SU-DHL-6 (cell line): ENCODE measurements around the gene ARL8B.

ENCODE experiments used
- EZH2phosphoT487 ChIP-seq: fragments of 200-600 bp; sonication (generic), shearing (Covaris generic); conservative IDR thresholded peaks from 2 replicates; pipeline ENCODE4 v1.6.1; 2018; ENCODE audit warnings: mild to moderate bottlenecking, antibody characterized with exemption, low read length, moderate library complexity, mixed read lengths
- TF ChIP-seq, protein P1 (sequence below): fragments of 200-600 bp; sonication (generic); IDR thresholded peaks from one replicate; pipeline ENCODE4 v1.5.1; 2017; ENCODE audit warnings: antibody characterized with exemption, mild to moderate bottlenecking, low read length, moderate library complexity; ENCODE audit not compliant: insufficient read depth, poor library complexity, severe bottlenecking

DNA sequence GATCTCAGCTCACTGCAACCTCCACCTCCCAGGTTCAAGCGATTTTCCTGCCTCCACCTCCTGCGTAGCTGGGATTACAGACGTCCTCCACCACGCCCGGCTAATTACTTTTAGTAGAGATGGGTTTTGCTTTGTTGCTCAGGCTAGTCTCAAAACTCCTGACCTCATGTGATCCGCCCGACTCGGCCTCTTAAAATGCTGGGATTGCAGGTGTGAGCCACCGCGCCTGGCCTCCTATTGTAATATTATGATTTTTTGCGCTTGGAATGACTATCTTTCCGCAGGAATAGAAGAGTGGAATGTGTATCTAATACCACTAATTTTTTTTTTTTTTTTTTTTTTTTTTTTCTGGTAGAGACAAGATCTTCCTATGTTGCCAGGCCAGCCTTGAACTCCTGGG is 1.8 kb downstream of the ARL8B start:
- TF ChIP-seq, protein P1, sequence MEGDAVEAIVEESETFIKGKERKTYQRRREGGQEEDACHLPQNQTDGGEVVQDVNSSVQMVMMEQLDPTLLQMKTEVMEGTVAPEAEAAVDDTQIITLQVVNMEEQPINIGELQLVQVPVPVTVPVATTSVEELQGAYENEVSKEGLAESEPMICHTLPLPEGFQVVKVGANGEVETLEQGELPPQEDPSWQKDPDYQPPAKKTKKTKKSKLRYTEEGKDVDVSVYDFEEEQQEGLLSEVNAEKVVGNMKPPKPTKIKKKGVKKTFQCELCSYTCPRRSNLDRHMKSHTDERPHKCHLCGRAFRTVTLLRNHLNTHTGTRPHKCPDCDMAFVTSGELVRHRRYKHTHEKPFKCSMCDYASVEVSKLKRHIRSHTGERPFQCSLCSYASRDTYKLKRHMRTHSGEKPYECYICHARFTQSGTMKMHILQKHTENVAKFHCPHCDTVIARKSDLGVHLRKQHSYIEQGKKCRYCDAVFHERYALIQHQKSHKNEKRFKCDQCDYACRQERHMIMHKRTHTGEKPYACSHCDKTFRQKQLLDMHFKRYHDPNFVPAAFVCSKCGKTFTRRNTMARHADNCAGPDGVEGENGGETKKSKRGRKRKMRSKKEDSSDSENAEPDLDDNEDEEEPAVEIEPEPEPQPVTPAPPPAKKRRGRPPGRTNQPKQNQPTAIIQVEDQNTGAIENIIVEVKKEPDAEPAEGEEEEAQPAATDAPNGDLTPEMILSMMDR: no peak
- no peak for TF ChIP-seq EZH2phosphoT487
